ENCODE results near the gene PDIA3. TPM values are rescaled to one million over a fixed set of nuclear protein-coding genes. Genes with fewer than 3 reads are reported as not detected.
"Not testable (repeated sequence)": the region's sequence is repeated elsewhere in the genome, so short reads cannot be mapped to it uniquely, and the experiment has no call there.

Gene PDIA3
- total RNA-seq (100 to 1,000 TPM; 168 to 170 TPM), total RNA-seq (267 to 326 reads per million in 2 donors)

- not testable (repeated sequence) for H3K9me3 ChIP-seq (ENCODE audit: control insufficient read depth, low read length, poor library complexity, severe bottlenecking); H3K36me3 Mint-ChIP-seq (ENCODE audit: low read depth); H3K27me3 Mint-ChIP-seq
- H3K4me1 Mint-ChIP-seq = peaks cover 32% of the 10 kb centered on the region
- DNase-seq (peak; percentile 77 to 84 (median 80)), ATAC-seq (peak; percentile 81)
- H3K27ac Mint-ChIP-seq = peak within 1 kb of the TSS; percentile 97
- peak within 1 kb of the TSS; percentile 95 for H3K4me3 Mint-ChIP-seq
These were observed at the start of gene PDIA3 for GRCh38 chr15:43746245-43746902. Gene PDIA3 (plus strand): TSS chr15:43746438. CDS start chr15:43746540, 102 bp downstream.

GRCh38 chr15:43702174-43702573 is 44.1 kb upstream of the PDIA3 start:
- no peaks in the 10 kb centered on the region for H3K4me1 Mint-ChIP-seq
- H3K36me3 Mint-ChIP-seq (ENCODE audit: low read depth) = peaks cover 3% of the 10 kb centered on the region
- DNase-seq = no peak
- no peaks in the 10 kb centered on the region for H3K9me3 ChIP-seq (ENCODE audit: control insufficient read depth, low read length, poor library complexity, severe bottlenecking)
- H3K4me3 Mint-ChIP-seq = no peak overlapping the region
- no peak for ATAC-seq
- no peak overlapping the region for H3K27ac Mint-ChIP-seq
- H3K27me3 Mint-ChIP-seq = peaks cover 47% of the 10 kb centered on the region

GRCh38 chr15:43702701-43703424 is 43.4 kb upstream of the PDIA3 start:
- H3K36me3 Mint-ChIP-seq (ENCODE audit: low read depth) = peaks cover 3% of the 10 kb centered on the region
- DNase-seq = no peak
- no peak overlapping the region for H3K4me3 Mint-ChIP-seq
- H3K4me1 Mint-ChIP-seq = no peaks in the 10 kb centered on the region
- H3K27me3 Mint-ChIP-seq = peaks cover 40% of the 10 kb centered on the region
- H3K27ac Mint-ChIP-seq = no peak overlapping the region
- no peaks in the 10 kb centered on the region for H3K9me3 ChIP-seq (ENCODE audit: control insufficient read depth, low read length, poor library complexity, severe bottlenecking)
- no peak for ATAC-seq

GRCh38 chr15:43710431-43711131 is 35.7 kb upstream of the PDIA3 start:
- H3K27ac Mint-ChIP-seq; H3K36me3 Mint-ChIP-seq (ENCODE audit: low read depth); DNase-seq; H3K27me3 Mint-ChIP-seq; H3K4me1 Mint-ChIP-seq; ATAC-seq; H3K4me3 Mint-ChIP-seq; H3K9me3 ChIP-seq (ENCODE audit: control insufficient read depth, low read length, poor library complexity, severe bottlenecking): not testable (repeated sequence)

- Mint-ChIP-seq H3K36me3 (ENCODE audit: low read depth) (peaks cover 2% of the 10 kb centered on the region), H3K4me3 (no peak overlapping the region), H3K27me3 (peaks cover 11% of the 10 kb centered on the region), H3K27ac (no peak overlapping the region), H3K4me1 (no peaks in the 10 kb centered on the region)
- ATAC-seq = no peak
- DNase-seq = no peak
- no peaks in the 10 kb centered on the region for H3K9me3 ChIP-seq (ENCODE audit: control insufficient read depth, low read length, poor library complexity, severe bottlenecking)
These were observed 23.1 kb upstream of the PDIA3 start for GRCh38 chr15:43723151-43723550.

- not testable (repeated sequence) for H3K36me3 Mint-ChIP-seq (ENCODE audit: low read depth); H3K4me1 Mint-ChIP-seq; H3K4me3 Mint-ChIP-seq; ATAC-seq; H3K27ac Mint-ChIP-seq; H3K9me3 ChIP-seq (ENCODE audit: control insufficient read depth, low read length, poor library complexity, severe bottlenecking); DNase-seq
- peaks cover 11% of the 10 kb centered on the region for H3K27me3 Mint-ChIP-seq
These were observed 19.9 kb upstream of the PDIA3 start for GRCh38 chr15:43726306-43726705.

- DNase-seq; H3K27me3 Mint-ChIP-seq; H3K36me3 Mint-ChIP-seq (ENCODE audit: low read depth); H3K4me3 Mint-ChIP-seq; H3K9me3 ChIP-seq (ENCODE audit: control insufficient read depth, low read length, poor library complexity, severe bottlenecking); H3K4me1 Mint-ChIP-seq; ATAC-seq; H3K27ac Mint-ChIP-seq: not testable (repeated sequence)
These were observed 18.0 kb upstream of the PDIA3 start for GRCh38 chr15:43728053-43728725.

GRCh38 chr15:43735416-43735815 is 10.8 kb upstream of the PDIA3 start:
- H3K36me3 Mint-ChIP-seq (ENCODE audit: low read depth) = no peaks in the 10 kb centered on the region
- H3K4me3 Mint-ChIP-seq = no peak overlapping the region

GRCh38 chr15:43746903-43747309 is 668 bp downstream of the PDIA3 start:
- peak overlapping the region; percentile 95 for H3K4me3 Mint-ChIP-seq
- H3K36me3 Mint-ChIP-seq (ENCODE audit: low read depth); H3K9me3 ChIP-seq (ENCODE audit: control insufficient read depth, low read length, poor library complexity, severe bottlenecking); H3K27me3 Mint-ChIP-seq; DNase-seq: not testable (repeated sequence)
- ATAC-seq = peak; percentile 42
- H3K4me1 Mint-ChIP-seq = peaks cover 37% of the 10 kb centered on the region
- peak overlapping the region; percentile 97 for H3K27ac Mint-ChIP-seq

More at GRCh38 chr15:43735416-43735815, 10.8 kb upstream of the PDIA3 start:
- ATAC-seq = no peak
- no peaks in the 10 kb centered on the region for H3K9me3 ChIP-seq (ENCODE audit: control insufficient read depth, low read length, poor library complexity, severe bottlenecking)
- no peaks in the 10 kb centered on the region for H3K4me1 Mint-ChIP-seq
- H3K27ac Mint-ChIP-seq = no peak overlapping the region
- DNase-seq = no peak
- peaks cover 6% of the 10 kb centered on the region for H3K27me3 Mint-ChIP-seq

- no peaks in the 10 kb centered on the region for H3K27me3 Mint-ChIP-seq
- DNase-seq = no peak
These were observed 2.1 kb downstream of the PDIA3 start for GRCh38 chr15:43748376-43748775.

GRCh38 chr15:43749690-43750345 is 3.6 kb downstream of the PDIA3 start:
- Mint-ChIP-seq H3K4me1 (peaks cover 48% of the 10 kb centered on the region), H3K36me3 (ENCODE audit: low read depth) (peaks cover 4% of the 10 kb centered on the region), H3K27ac (peak overlapping the region; percentile 97), H3K27me3 (no peaks in the 10 kb centered on the region), H3K4me3 (peak overlapping the region; percentile 95)
- H3K9me3 ChIP-seq (ENCODE audit: control insufficient read depth, low read length, poor library complexity, severe bottlenecking) = no peaks in the 10 kb centered on the region
- DNase-seq = peak in 2 of 3 donors; percentile 23 to 35
- ATAC-seq = peak; percentile 55

More at GRCh38 chr15:43748376-43748775, 2.1 kb downstream of the PDIA3 start:
- Mint-ChIP-seq H3K4me1 (peaks cover 45% of the 10 kb centered on the region), H3K4me3 (peak overlapping the region; percentile 95), H3K27ac (peak overlapping the region; percentile 97), H3K36me3 (ENCODE audit: low read depth) (peaks cover 4% of the 10 kb centered on the region)
- ATAC-seq = peak; percentile 28
- no peaks in the 10 kb centered on the region for H3K9me3 ChIP-seq (ENCODE audit: control insufficient read depth, low read length, poor library complexity, severe bottlenecking)

- no peak for ATAC-seq
- H3K4me3 Mint-ChIP-seq = peak overlapping the region; percentile 86
- peak overlapping the region; percentile 57 for H3K27ac Mint-ChIP-seq
- H3K9me3 ChIP-seq (ENCODE audit: control insufficient read depth, low read length, poor library complexity, severe bottlenecking) = no peaks in the 10 kb centered on the region
- peaks cover 42% of the 10 kb centered on the region for H3K4me1 Mint-ChIP-seq
- H3K36me3 Mint-ChIP-seq (ENCODE audit: low read depth) = peaks cover 4% of the 10 kb centered on the region
- H3K27me3 Mint-ChIP-seq = no peaks in the 10 kb centered on the region
- DNase-seq = no peak
These were observed 5.6 kb downstream of the PDIA3 start for GRCh38 chr15:43751885-43752284.
